ENCODE results near the gene PTCHD1.

PTCHD1 gene

GRCh38 chrX:23380581-23380980 lies 45.9 kb downstream of the PTCHD1 start:
- Histone ChIP-seq H3K4me3 (ENCODE audit: insufficient read depth, low read depth, low read length) (no peak overlapping the region), H3K4me1 (ENCODE audit: control insufficient read depth, insufficient read depth, low read length) (no peaks in the 10 kb centered on the region), H3K36me3 (ENCODE audit: control insufficient read depth, insufficient read depth, low read length) (no peaks in the 10 kb centered on the region), H3K27ac (ENCODE audit: insufficient read depth, low read depth, low read length, poor library complexity, severe bottlenecking) (no peak overlapping the region), H3K9me3 (ENCODE audit: control insufficient read depth, low read length) (no peaks in the 10 kb centered on the region), H3K27me3 (ENCODE audit: control insufficient read depth, insufficient read depth, low read length, poor library complexity, severe bottlenecking) (no peaks in the 10 kb centered on the region)
- WGBS, 2 experiments, result 20 to 34% methylated on average over 2 of the region's 2 CpGs

DNA sequence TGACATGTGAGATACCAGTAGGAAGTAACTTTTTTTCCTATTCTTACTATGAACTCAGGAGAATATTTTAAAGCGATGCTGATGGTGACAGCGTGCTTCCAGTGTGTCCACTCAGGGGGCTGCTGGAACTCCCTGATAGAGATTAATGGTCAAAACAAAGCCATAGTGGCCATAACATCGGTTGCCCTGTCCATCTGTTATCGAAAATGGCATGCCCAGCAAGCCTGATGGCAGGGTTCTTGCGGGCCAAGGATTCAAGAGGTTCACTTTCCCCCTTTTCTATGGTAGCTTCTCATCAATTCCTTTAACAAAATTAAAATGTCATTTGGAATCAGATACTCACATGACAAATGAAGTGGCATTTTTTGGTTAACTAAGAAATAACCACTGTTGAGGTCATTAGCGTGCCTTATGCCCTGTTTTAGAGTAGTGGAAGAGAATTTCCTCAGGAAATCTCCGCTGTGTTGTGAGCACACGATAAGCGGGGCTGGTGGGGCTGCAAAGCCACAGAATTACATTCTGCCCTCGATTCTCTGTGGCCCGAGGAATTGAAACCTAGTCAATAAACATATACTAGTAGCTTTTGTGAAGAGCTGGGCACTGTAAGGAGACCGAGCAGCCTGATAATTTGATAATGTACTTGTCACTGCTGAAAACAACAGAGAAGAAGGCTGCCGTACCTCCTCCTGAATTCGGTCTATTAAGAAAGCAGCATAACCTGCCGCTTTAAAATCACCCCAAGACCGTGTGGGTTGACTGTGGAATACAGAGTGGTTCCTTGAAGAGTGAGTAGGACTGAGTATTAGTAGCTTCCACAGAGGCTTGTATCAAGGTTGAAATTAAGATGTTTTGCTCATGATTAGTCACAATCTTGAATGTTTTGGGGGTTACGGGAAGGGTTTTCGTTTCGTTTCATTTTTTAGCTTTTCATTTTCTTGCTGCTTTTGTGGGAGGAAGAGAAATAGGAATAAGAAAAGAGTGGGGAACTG lies 46.7 kb downstream of the PTCHD1 start:
- WGBS, 2 experiments, result 94 to 95% methylated on average over 18 to 19 of the region's 19 CpGs
- Histone ChIP-seq H3K27ac (ENCODE audit: insufficient read depth, low read depth, low read length, poor library complexity, severe bottlenecking) (no peak overlapping the region), H3K27me3 (ENCODE audit: control insufficient read depth, insufficient read depth, low read length, poor library complexity, severe bottlenecking) (no peaks in the 10 kb centered on the region), H3K4me1 (ENCODE audit: control insufficient read depth, insufficient read depth, low read length) (no peaks in the 10 kb centered on the region), H3K36me3 (ENCODE audit: control insufficient read depth, insufficient read depth, low read length) (no peaks in the 10 kb centered on the region), H3K4me3 (ENCODE audit: insufficient read depth, low read depth, low read length) (no peak overlapping the region), H3K9me3 (ENCODE audit: control insufficient read depth, low read length) (no peaks in the 10 kb centered on the region)

DNA sequence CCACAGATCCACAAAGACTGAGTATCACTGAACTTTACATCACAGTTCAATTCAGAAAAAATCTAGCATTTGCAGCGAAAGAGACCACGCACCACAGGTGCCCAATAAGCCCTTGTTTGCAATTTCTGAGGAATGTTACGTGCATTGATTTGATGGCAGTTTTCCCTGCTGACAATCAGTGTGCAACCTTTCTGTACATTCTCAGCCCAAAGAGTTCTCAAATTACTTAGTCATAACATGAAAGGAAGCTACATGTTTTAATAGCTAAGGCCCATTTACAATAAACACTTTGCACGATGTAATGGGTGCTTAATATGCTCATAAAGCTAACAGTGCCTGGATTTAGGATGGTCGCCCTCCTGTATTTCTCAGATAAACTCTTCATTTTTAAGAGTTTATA lies 47.9 kb downstream of the PTCHD1 start:
- Histone ChIP-seq H3K9me3 (ENCODE audit: control insufficient read depth, low read length) (no peaks in the 10 kb centered on the region), H3K4me1 (ENCODE audit: control insufficient read depth, insufficient read depth, low read length) (no peaks in the 10 kb centered on the region), H3K4me3 (ENCODE audit: insufficient read depth, low read depth, low read length) (no peak overlapping the region), H3K27me3 (ENCODE audit: control insufficient read depth, insufficient read depth, low read length, poor library complexity, severe bottlenecking) (no peaks in the 10 kb centered on the region), H3K36me3 (ENCODE audit: control insufficient read depth, insufficient read depth, low read length) (no peaks in the 10 kb centered on the region), H3K27ac (ENCODE audit: insufficient read depth, low read depth, low read length, poor library complexity, severe bottlenecking) (no peak overlapping the region)
- 97 to 99% methylated on average over 4 of the region's 5 CpGs for WGBS, 2 experiments

- Histone ChIP-seq H3K27me3 (ENCODE audit: control insufficient read depth, insufficient read depth, low read length, poor library complexity, severe bottlenecking) (no peaks in the 10 kb centered on the region), H3K9me3 (ENCODE audit: control insufficient read depth, low read length) (no peaks in the 10 kb centered on the region), H3K4me1 (ENCODE audit: control insufficient read depth, insufficient read depth, low read length) (no peaks in the 10 kb centered on the region), H3K4me3 (ENCODE audit: insufficient read depth, low read depth, low read length) (no peak overlapping the region), H3K36me3 (ENCODE audit: control insufficient read depth, insufficient read depth, low read length) (no peaks in the 10 kb centered on the region), H3K27ac (ENCODE audit: insufficient read depth, low read depth, low read length, poor library complexity, severe bottlenecking) (no peak overlapping the region)
- WGBS, 2 experiments, result 100% methylated on average over 1 of the region's 2 CpGs; no CpG with 5 or more reads in 1 of the 2 experiments
Observed at GRCh38 chrX:23383411-23383810, 48.8 kb downstream of the PTCHD1 start.

GRCh38 chrX:23385242-23385641 lies 50.6 kb downstream of the PTCHD1 start:
- H3K27me3 ChIP-seq (ENCODE audit: control insufficient read depth, insufficient read depth, low read length, poor library complexity, severe bottlenecking), result no peaks in the 10 kb centered on the region
- H3K27ac ChIP-seq (ENCODE audit: insufficient read depth, low read depth, low read length, poor library complexity, severe bottlenecking), result no peak overlapping the region
- H3K4me1 ChIP-seq (ENCODE audit: control insufficient read depth, insufficient read depth, low read length), result no peaks in the 10 kb centered on the region
- H3K4me3 ChIP-seq (ENCODE audit: insufficient read depth, low read depth, low read length), result no peak overlapping the region
- 70 to 74% methylated on average over 3 of the region's 3 CpGs for WGBS, 2 experiments
- no peaks in the 10 kb centered on the region for H3K9me3 ChIP-seq (ENCODE audit: control insufficient read depth, low read length)
- no peaks in the 10 kb centered on the region for H3K36me3 ChIP-seq (ENCODE audit: control insufficient read depth, insufficient read depth, low read length)

DNA sequence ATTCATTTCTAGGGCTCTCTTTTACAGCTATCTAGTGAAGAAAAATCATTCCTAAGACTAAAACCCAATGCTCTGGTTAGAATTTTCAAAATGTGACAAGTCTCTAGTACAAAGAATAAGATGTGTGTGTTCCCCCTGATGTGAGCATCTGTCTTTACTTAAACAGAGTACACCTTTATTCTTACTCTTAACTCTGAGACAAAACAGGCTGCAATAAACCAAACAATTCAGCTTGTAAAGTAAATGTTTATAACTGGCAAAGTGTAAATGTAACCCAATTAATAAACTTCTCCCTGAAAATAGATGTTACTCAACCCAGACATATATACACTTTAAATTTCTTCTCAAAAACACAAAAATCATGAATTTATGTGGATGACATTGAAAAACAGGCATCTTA lies 51.6 kb downstream of the PTCHD1 start:
- Histone ChIP-seq H3K9me3 (ENCODE audit: control insufficient read depth, low read length) (no peaks in the 10 kb centered on the region), H3K4me1 (ENCODE audit: control insufficient read depth, insufficient read depth, low read length) (no peaks in the 10 kb centered on the region), H3K27ac (ENCODE audit: insufficient read depth, low read depth, low read length, poor library complexity, severe bottlenecking) (no peak overlapping the region), H3K27me3 (ENCODE audit: control insufficient read depth, insufficient read depth, low read length, poor library complexity, severe bottlenecking) (no peaks in the 10 kb centered on the region), H3K4me3 (ENCODE audit: insufficient read depth, low read depth, low read length) (no peak overlapping the region), H3K36me3 (ENCODE audit: control insufficient read depth, insufficient read depth, low read length) (no peaks in the 10 kb centered on the region)

DNA sequence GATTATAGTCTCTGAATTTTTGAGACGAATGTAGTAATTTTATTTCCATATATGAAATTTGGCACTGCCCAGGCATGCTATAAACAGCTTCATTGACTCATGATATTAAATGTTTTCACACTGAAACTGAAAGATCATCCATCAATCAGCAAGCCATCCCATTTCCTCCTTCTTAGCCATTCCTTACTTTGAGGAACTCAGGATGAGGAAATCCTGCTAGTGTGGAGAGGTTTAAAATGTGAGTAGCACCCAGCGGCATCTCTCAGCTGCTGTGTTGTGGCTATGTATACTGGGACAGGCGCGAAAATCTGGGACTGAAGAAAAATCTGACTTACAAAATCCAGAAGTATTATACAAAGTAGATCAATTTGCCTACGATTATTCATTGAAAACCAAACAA lies 52.1 kb downstream of the PTCHD1 start:
- no peak overlapping the region for H3K4me3 ChIP-seq (ENCODE audit: insufficient read depth, low read depth, low read length)
- 75% methylated on average over 4 of the region's 5 CpGs; no CpG with 5 or more reads in 1 of the 2 experiments for WGBS, 2 experiments
- H3K4me1 ChIP-seq (ENCODE audit: control insufficient read depth, insufficient read depth, low read length), result no peaks in the 10 kb centered on the region
- no peaks in the 10 kb centered on the region for H3K27me3 ChIP-seq (ENCODE audit: control insufficient read depth, insufficient read depth, low read length, poor library complexity, severe bottlenecking)
- H3K9me3 ChIP-seq (ENCODE audit: control insufficient read depth, low read length), result no peaks in the 10 kb centered on the region
- H3K36me3 ChIP-seq (ENCODE audit: control insufficient read depth, insufficient read depth, low read length), result no peaks in the 10 kb centered on the region
- H3K27ac ChIP-seq (ENCODE audit: insufficient read depth, low read depth, low read length, poor library complexity, severe bottlenecking), result no peak overlapping the region

- H3K9me3 ChIP-seq (ENCODE audit: control insufficient read depth, low read length), result no peaks in the 10 kb centered on the region
- 78 to 80% methylated on average over 4 to 5 of the region's 6 CpGs for WGBS, 2 experiments
- no peaks in the 10 kb centered on the region for H3K27me3 ChIP-seq (ENCODE audit: control insufficient read depth, insufficient read depth, low read length, poor library complexity, severe bottlenecking)
- no peaks in the 10 kb centered on the region for H3K36me3 ChIP-seq (ENCODE audit: control insufficient read depth, insufficient read depth, low read length)
- no peaks in the 10 kb centered on the region for H3K4me1 ChIP-seq (ENCODE audit: control insufficient read depth, insufficient read depth, low read length)
- H3K27ac ChIP-seq (ENCODE audit: insufficient read depth, low read depth, low read length, poor library complexity, severe bottlenecking), result no peak overlapping the region
- H3K4me3 ChIP-seq (ENCODE audit: insufficient read depth, low read depth, low read length), result no peak overlapping the region
Observed at GRCh38 chrX:23387550-23388184, 53.0 kb downstream of the PTCHD1 start.

DNA sequence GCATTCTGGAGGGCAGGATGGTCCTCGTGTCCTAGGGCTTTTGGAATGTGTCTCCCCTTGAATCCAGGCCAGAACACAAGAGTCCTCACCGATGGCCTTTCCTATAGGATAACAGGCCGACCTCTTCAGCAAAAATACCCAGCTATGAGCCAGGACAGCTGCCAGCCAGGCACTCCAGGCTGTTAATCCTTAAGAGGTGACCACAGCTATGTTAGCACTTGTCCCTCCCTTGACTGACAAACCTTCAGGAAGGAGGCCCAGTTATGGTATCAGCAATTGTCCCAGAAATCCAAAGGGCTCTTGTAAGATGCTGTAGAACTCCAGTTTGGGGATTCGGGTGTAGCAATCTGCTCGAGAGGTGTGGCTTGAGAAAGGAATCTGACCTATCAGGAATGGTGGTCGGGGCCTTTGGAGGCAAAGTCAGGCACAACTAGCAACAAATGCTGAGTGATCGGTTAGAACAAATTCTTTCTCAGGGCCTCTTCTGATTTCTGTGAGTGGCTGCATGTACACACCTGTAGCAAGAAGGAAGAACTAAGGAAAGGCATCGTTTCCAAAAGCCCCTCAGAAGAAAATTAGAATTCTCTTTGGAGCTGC lies 54.6 kb downstream of the PTCHD1 start:
- H3K4me3 ChIP-seq (ENCODE audit: insufficient read depth, low read depth, low read length), result no peak overlapping the region
- WGBS, 2 experiments, result 87 to 89% methylated on average over 8 of the region's 8 CpGs
- no peaks in the 10 kb centered on the region for H3K27me3 ChIP-seq (ENCODE audit: control insufficient read depth, insufficient read depth, low read length, poor library complexity, severe bottlenecking)
- H3K9me3 ChIP-seq (ENCODE audit: control insufficient read depth, low read length), result no peaks in the 10 kb centered on the region
- no peaks in the 10 kb centered on the region for H3K4me1 ChIP-seq (ENCODE audit: control insufficient read depth, insufficient read depth, low read length)
- no peak overlapping the region for H3K27ac ChIP-seq (ENCODE audit: insufficient read depth, low read depth, low read length, poor library complexity, severe bottlenecking)
- H3K36me3 ChIP-seq (ENCODE audit: control insufficient read depth, insufficient read depth, low read length), result no peaks in the 10 kb centered on the region

DNA sequence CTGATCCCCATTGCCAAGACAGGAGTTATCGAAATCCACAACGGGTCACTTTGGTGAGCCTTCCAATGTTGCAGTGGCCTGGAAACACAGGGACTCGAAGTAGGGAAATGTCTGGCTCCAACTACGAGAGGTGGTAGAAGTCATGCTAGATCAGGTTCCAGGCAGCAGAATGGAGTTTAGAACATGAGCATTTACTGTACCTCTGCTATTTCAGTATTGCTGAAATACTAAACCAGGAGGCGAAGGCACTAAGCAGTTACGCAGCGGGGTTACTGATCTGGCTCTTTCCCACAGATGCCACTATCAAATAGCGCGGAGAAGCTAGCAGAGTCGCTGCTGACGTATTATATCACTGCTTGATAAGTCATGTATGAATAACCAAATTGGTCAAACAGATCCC lies 56.3 kb downstream of the PTCHD1 start:
- no peaks in the 10 kb centered on the region for H3K27me3 ChIP-seq (ENCODE audit: control insufficient read depth, insufficient read depth, low read length, poor library complexity, severe bottlenecking)
- H3K27ac ChIP-seq (ENCODE audit: insufficient read depth, low read depth, low read length, poor library complexity, severe bottlenecking), result no peak overlapping the region
- no peak overlapping the region for H3K4me3 ChIP-seq (ENCODE audit: insufficient read depth, low read depth, low read length)
- no peaks in the 10 kb centered on the region for H3K9me3 ChIP-seq (ENCODE audit: control insufficient read depth, low read length)
- H3K4me1 ChIP-seq (ENCODE audit: control insufficient read depth, insufficient read depth, low read length), result no peaks in the 10 kb centered on the region
- 95 to 98% methylated on average over 11 of the region's 11 CpGs for WGBS, 2 experiments
- no peaks in the 10 kb centered on the region for H3K36me3 ChIP-seq (ENCODE audit: control insufficient read depth, insufficient read depth, low read length)

Data from ectodermal cell (in vitro differentiated cells).